Esophagus (tissue), 2 donors: ENCODE measurements around the gene GHR. TPM values are rescaled to one million over a fixed set of nuclear protein-coding genes. Genes with fewer than 3 reads are reported as not detected.

Experiments
- H3K27ac ChIP-seq, 2 donors: one replicate each; pipeline ENCODE4 v1.5.1; 2013; ENCODE audit warnings: low read depth in 2 of 2, mild to moderate bottlenecking in 2 of 2, inconsistent platforms in 1 of 2, low read length in 1 of 2, moderate library complexity in 1 of 2
- H3K27me3 ChIP-seq, 2 donors: one replicate each; pipeline ENCODE4 v1.6.1; 2013; ENCODE audit warnings: low read length in 2 of 2, control low read depth in 1 of 2, mild to moderate bottlenecking in 1 of 2; ENCODE audit not compliant: insufficient read depth in 2 of 2, control insufficient read depth in 1 of 2
- H3K36me3 ChIP-seq, 2 donors: one replicate each; pipeline ENCODE4 v1.6.1; 2013; ENCODE audit warnings: low read length in 1 of 2; ENCODE audit not compliant: control insufficient read depth in 2 of 2, insufficient read depth in 2 of 2
- H3K4me1 ChIP-seq, 2 donors: one replicate each; pipeline ENCODE4 v1.6.1; 2013; ENCODE audit warnings: low read length in 1 of 2; ENCODE audit not compliant: control insufficient read depth in 2 of 2, insufficient read depth in 2 of 2
- H3K4me3 ChIP-seq, 2 donors: one replicate each; pipeline ENCODE4 v1.5.1; 2013; ENCODE audit warnings: low read length in 2 of 2, mild to moderate bottlenecking in 2 of 2, low read depth in 1 of 2, moderate library complexity in 1 of 2
- H3K9me3 ChIP-seq, 2 donors: one replicate each; pipeline ENCODE4 v1.6.1; 2013; ENCODE audit warnings: mild to moderate bottlenecking in 2 of 2, low read depth in 1 of 2, low read length in 1 of 2, moderate library complexity in 1 of 2; ENCODE audit not compliant: control insufficient read depth in 2 of 2, insufficient read depth in 1 of 2
- WGBS, 2 donors: extraction: QIAGEN DNeasy Blood & Tissue Kit; methylation state at CpG; one replicate each; pipeline ENCODE4 v1.1.7; 2013; 5-methylcytosine and 5-hydroxymethylcytosine counted together
- polyA plus RNA-seq, 2 donors: library from polyadenylated mRNA; stranded (reverse); fragments of 200-250 nt; gene quantifications; one replicate each; pipeline ENCODE4 v1.2.3, GENCODE V29; 2013
- donor health status: healthy with polysubstance abuse.
- donor health status: Bipolar disorder and iron deficiency.

Gene GHR
- polyA plus RNA-seq, 2 donors, result 1.2 to 1.6 TPM

GRCh38 chr5:42520203-42520602, 97.0 kb downstream of the GHR start:
- no peaks in the 10 kb centered on the region for H3K4me1 ChIP-seq
- no peak overlapping the region for H3K27ac ChIP-seq
- no peaks in the 10 kb centered on the region for H3K9me3 ChIP-seq

GRCh38 chr5:42520957-42521356, 97.7 kb downstream of the GHR start:
- WGBS, 2 donors, result 88 to 90% methylated on average over 4 of the region's 4 CpGs
- H3K27ac ChIP-seq, result no peak overlapping the region
- H3K36me3 ChIP-seq, result no peaks in the 10 kb centered on the region
- H3K9me3 ChIP-seq, result no peaks in the 10 kb centered on the region
- H3K4me3 ChIP-seq, result no peak overlapping the region
- H3K4me1 ChIP-seq, result no peaks in the 10 kb centered on the region
- H3K27me3 ChIP-seq, result no peaks in the 10 kb centered on the region

More at GRCh38 chr5:42520203-42520602, 97.0 kb downstream of the GHR start:
- no peaks in the 10 kb centered on the region for H3K27me3 ChIP-seq
- H3K4me3 ChIP-seq, result no peak overlapping the region
- no peaks in the 10 kb centered on the region for H3K36me3 ChIP-seq

GRCh38 chr5:42521406-42521805, 98.2 kb downstream of the GHR start:
- 60 to 79% methylated on average over 2 of the region's 2 CpGs for WGBS, 2 donors
- H3K27ac ChIP-seq, result no peak overlapping the region
- no peaks in the 10 kb centered on the region for H3K9me3 ChIP-seq
- H3K36me3 ChIP-seq, result no peaks in the 10 kb centered on the region
- no peak overlapping the region for H3K4me3 ChIP-seq
- no peaks in the 10 kb centered on the region for H3K27me3 ChIP-seq
- H3K4me1 ChIP-seq, result no peaks in the 10 kb centered on the region

GRCh38 chr5:42522783-42523182, 99.5 kb downstream of the GHR start:
- no peaks in the 10 kb centered on the region for H3K27me3 ChIP-seq
- no peaks in the 10 kb centered on the region for H3K4me1 ChIP-seq
- H3K27ac ChIP-seq, result no peak overlapping the region
- 47 to 68% methylated on average over 1 of the region's 1 CpG for WGBS, 2 donors
- H3K9me3 ChIP-seq, result no peaks in the 10 kb centered on the region
- no peak overlapping the region for H3K4me3 ChIP-seq
- H3K36me3 ChIP-seq, result no peaks in the 10 kb centered on the region

GRCh38 chr5:42526179-42526578, 102.9 kb downstream of the GHR start:
- Histone ChIP-seq H3K27ac (no peak overlapping the region), H3K36me3 (no peaks in the 10 kb centered on the region), H3K4me1 (no peaks in the 10 kb centered on the region), H3K27me3 (no peaks in the 10 kb centered on the region), H3K4me3 (no peak overlapping the region), H3K9me3 (no peaks in the 10 kb centered on the region)
- WGBS, 2 donors, result 76 to 94% methylated on average over 1 of the region's 1 CpG

GRCh38 chr5:42531611-42532010, 108.4 kb downstream of the GHR start:
- WGBS, 2 donors, result 81 to 83% methylated on average over 2 of the region's 2 CpGs
- H3K9me3 ChIP-seq, result no peaks in the 10 kb centered on the region
- no peak overlapping the region for H3K4me3 ChIP-seq

GRCh38 chr5:42542106-42542505, 118.9 kb downstream of the GHR start:
- H3K27me3 ChIP-seq, result no peaks in the 10 kb centered on the region
- H3K4me3 ChIP-seq, result no peak overlapping the region
- H3K27ac ChIP-seq, result no peak overlapping the region
- no peaks in the 10 kb centered on the region for H3K36me3 ChIP-seq
- no peaks in the 10 kb centered on the region for H3K4me1 ChIP-seq
- peaks cover 0 to 2% of the 10 kb centered on the region in 2 donors for H3K9me3 ChIP-seq

More at GRCh38 chr5:42531611-42532010, 108.4 kb downstream of the GHR start:
- Histone ChIP-seq H3K36me3 (no peaks in the 10 kb centered on the region), H3K27me3 (no peaks in the 10 kb centered on the region), H3K4me1 (no peaks in the 10 kb centered on the region), H3K27ac (no peak overlapping the region)

- H3K27ac ChIP-seq, result no peak overlapping the region
- WGBS, 2 donors, result 71 to 89% methylated on average over 3 of the region's 3 CpGs
Measured at GRCh38 chr5:42543774-42544173, 120.5 kb downstream of the GHR start.

GRCh38 chr5:42545038-42545437, 121.8 kb downstream of the GHR start:
- no peaks in the 10 kb centered on the region for H3K27me3 ChIP-seq
- WGBS, 2 donors, result 88 to 91% methylated on average over 3 of the region's 3 CpGs
- no peaks in the 10 kb centered on the region for H3K36me3 ChIP-seq

More at GRCh38 chr5:42543774-42544173, 120.5 kb downstream of the GHR start:
- H3K27me3 ChIP-seq, result no peaks in the 10 kb centered on the region
- H3K4me1 ChIP-seq, result no peaks in the 10 kb centered on the region
- H3K36me3 ChIP-seq, result no peaks in the 10 kb centered on the region
- no peak overlapping the region for H3K4me3 ChIP-seq
- H3K9me3 ChIP-seq, result peaks cover 0 to 2% of the 10 kb centered on the region in 2 donors

GRCh38 chr5:42547141-42547540, 123.9 kb downstream of the GHR start:
- no peaks in the 10 kb centered on the region for H3K36me3 ChIP-seq
- no peak overlapping the region for H3K4me3 ChIP-seq
- WGBS, 2 donors, result 50 to 52% methylated on average over 2 of the region's 2 CpGs
- H3K27me3 ChIP-seq, result no peaks in the 10 kb centered on the region
- H3K4me1 ChIP-seq, result no peaks in the 10 kb centered on the region
- no peak overlapping the region for H3K27ac ChIP-seq
- no peaks in the 10 kb centered on the region for H3K9me3 ChIP-seq

More at GRCh38 chr5:42545038-42545437, 121.8 kb downstream of the GHR start:
- Histone ChIP-seq H3K9me3 (peaks cover 0 to 2% of the 10 kb centered on the region in 2 donors), H3K4me3 (no peak overlapping the region), H3K27ac (no peak overlapping the region), H3K4me1 (no peaks in the 10 kb centered on the region)
